C4-2B (cell line): ENCODE results near the gene PIK3AP1.

Experiments used
- H3K27ac ChIP-seq: fragments of 450-650 bp; 2 replicates; pipeline ENCODE4 v1.5.1; 2017
- ZFX ChIP-seq: fragments of 450-650 bp; IDR thresholded peaks from 2 replicates; pipeline ENCODE4 v1.6.1; 2017
- TF ChIP-seq, protein P1 (sequence below): fragments of 450-650 bp; conservative IDR thresholded peaks from 2 replicates; pipeline ENCODE4 v1.5.1; 2017; ENCODE audit warnings: mild to moderate bottlenecking

PIK3AP1 gene

DNA sequence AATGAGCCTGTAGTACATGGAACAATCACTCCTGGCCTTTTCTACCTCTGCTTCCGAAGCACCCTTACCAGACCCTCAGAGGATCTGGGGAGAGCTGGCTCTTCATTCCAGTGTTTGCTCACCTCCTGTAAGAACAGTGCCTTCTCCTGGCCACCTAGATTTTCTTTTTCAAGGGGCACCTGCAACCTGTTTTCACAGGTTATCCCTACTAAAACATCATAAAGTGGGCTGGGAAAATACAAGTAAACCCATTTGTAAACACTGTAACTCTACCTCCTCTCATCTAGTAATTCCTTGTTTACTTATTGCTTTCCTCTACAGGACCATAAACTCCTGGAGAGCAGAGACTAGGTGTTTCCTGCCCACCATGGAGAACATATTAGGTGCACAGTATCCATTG, 1.1 kb downstream of the PIK3AP1 start:
- H3K27ac ChIP-seq = peak overlapping the region; percentile 87
- TF ChIP-seq, protein P1, sequence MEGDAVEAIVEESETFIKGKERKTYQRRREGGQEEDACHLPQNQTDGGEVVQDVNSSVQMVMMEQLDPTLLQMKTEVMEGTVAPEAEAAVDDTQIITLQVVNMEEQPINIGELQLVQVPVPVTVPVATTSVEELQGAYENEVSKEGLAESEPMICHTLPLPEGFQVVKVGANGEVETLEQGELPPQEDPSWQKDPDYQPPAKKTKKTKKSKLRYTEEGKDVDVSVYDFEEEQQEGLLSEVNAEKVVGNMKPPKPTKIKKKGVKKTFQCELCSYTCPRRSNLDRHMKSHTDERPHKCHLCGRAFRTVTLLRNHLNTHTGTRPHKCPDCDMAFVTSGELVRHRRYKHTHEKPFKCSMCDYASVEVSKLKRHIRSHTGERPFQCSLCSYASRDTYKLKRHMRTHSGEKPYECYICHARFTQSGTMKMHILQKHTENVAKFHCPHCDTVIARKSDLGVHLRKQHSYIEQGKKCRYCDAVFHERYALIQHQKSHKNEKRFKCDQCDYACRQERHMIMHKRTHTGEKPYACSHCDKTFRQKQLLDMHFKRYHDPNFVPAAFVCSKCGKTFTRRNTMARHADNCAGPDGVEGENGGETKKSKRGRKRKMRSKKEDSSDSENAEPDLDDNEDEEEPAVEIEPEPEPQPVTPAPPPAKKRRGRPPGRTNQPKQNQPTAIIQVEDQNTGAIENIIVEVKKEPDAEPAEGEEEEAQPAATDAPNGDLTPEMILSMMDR = peak; percentile 46; the same call in 1 of the 2 replicates
- no peak for TF ChIP-seq ZFX

DNA sequence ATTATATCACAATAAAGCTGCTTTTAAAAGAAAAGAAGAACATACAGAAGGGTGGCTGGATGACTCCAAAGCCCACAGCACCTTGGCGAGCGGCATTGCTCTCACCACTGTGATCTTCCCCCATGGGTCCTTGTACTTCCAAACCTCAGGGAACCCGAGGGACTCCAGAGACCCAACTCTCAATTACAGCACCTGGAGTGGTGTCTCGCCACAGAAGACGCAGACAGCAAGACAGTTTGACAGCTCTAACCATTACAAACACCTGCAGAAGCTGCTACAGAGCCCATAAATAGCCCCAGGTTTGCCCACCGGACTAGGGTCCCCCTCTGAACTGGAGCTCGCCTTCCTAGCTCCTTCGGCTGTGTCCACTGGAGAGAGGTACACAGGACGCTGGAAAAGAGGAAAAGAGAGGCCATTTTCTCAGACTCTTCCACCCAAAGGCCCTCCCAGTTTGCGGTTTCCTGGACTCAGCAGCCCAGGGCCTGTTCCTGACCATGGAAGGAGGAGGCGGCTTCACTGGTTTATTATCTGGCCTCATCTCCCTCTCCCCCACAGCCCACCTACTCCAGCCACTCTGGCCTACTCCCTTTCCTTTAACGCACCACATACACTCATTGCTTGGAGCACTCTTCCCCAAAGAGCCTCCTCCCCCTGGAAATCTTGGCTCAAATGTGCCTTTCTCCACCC, 1.9 kb downstream of the PIK3AP1 start:
- TF ChIP-seq ZFX = no peak
- TF ChIP-seq, protein P1 = no peak

DNA sequence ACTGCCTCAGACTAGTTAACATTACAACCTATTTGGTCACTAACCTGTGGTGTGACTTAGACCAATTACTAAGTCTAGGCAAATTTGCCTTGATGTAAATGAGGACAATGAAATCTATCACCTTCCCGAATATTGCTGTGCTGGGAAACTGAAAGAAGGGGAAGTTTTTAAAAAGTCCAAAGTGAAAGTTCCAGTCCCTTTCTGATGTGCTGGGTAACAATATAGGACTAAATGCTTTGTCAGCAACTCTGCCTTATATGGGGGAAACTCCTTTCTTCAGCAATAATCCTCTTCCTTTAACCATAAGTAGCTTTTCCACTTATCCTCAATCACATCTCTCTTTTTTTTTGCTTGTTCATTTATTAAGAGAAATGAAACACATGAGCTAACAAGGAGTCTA, 3.9 kb downstream of the PIK3AP1 start:
- TF ChIP-seq ZFX = no peak
- H3K27ac ChIP-seq = no peak overlapping the region

More for the DNA sequence above, 1.9 kb downstream of the PIK3AP1 start:
- H3K27ac ChIP-seq = peak overlapping the region; percentile 87

DNA sequence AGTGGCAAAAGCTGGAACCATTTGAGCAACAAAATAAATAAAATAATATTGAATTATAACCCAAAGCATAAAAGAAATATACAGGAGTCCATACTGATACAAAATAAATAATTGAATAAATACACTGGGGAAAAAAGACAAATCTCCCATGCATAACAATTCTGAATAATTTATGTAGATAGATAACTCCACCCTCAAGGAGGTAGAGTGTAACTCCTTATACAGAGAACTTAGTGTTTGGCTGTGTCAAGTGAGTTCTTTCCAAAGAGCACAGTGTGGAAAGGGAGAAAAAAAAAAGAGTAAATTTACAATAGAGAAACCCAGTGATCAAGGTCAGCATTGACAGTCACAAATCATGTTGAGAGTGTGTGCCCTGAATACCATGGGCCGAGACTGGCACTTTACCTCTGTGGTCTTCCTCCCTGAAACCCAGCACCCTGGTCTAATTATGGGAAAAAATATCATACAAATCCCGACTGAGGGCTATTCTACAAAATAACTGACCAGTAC, 5.5 kb downstream of the PIK3AP1 start:
- H3K27ac ChIP-seq = no peak overlapping the region
- TF ChIP-seq ZFX = no peak

DNA sequence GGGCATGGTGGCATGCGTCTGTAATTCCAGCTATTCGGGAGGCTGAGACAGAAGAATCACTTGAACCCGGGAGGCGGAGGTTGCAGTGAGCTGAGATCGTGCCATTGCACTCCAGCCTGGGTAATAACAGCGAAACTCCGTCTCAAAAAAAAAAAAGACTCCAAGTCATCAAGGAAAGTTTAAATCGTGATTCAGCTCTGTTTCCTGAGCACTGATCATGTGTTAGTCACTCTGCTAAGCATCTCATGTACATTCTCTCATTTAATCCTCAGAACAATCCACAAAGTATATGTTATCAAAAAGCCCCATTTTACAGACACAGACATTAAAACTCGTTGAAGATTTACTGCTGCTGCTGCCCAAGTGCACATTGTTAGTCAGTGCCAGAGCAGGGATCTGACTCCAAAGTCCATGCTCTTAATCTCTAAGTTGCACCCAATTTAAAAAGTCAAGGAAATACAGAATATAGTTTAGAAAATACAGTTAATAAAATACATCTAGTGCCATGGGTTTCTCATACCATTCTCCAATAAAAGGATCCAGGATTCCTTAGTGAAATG, 6.2 kb downstream of the PIK3AP1 start:
- no peak overlapping the region for H3K27ac ChIP-seq
- TF ChIP-seq, protein P1 = no peak
- no peak for TF ChIP-seq ZFX

DNA sequence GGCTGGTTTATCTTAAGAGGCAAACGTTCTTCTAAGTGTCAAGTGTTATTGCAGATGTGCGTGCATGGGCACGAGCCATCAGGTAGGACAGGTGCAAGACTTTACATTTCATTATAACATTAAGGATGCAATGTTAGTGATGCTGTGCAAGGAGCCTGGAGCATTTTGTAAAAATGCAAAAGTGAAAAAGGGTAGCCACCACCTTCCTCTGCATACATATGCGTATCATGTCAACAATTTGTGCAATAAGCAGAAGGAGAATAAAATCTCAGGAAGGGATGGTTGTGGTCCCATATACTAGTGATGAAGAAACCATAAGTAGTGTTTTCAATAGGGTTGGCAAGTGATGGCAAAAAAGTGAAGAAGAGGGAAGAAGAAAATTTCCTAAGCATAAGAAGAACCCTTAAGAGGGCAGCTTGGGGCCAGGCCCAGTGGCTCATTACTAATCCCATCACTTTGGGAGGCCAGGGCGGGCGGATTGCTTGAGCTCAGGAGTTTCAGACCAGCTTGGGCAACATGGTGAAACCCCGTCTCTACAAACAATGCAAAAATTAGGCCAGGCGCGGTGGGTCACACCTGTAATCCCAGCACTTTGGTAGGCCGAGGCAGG, 7.5 kb downstream of the PIK3AP1 start:
- TF ChIP-seq, protein P1 = no peak
- no peak for TF ChIP-seq ZFX

DNA sequence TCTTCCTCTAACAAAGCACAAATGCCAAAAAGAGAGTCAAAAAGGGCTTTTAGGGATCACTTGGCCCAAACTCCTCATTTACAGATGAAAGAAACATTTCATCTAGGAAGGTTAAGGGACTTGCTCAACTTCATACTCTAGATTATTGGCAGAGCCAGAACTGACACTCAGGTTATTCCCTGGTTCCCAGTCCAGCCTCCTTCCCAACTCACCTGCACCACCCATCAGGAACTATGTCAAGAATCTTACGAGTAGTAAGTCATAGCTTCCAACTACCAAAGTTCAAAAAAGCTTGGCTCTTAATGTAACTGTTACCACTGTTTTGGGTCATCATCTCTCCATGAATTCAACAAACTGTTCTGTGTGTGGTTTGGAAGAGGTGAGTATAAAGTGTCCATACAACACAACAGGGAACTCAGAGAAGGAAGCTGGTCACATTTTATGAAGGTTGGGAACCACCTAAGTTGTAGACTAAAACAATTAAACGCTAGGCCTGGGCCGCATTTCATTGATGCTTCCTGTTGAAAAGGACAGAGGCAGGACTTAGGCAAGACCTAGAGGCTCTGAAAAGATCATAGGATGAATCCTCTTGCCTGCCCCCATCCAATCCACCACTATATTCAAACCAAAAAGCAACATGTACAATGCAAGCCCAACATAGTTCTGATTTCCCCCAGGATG, 9.1 kb downstream of the PIK3AP1 start:
- TF ChIP-seq, protein P1 = no peak
- no peak for TF ChIP-seq ZFX
- no peak overlapping the region for H3K27ac ChIP-seq

More for the DNA sequence above, 7.5 kb downstream of the PIK3AP1 start:
- H3K27ac ChIP-seq = no peak overlapping the region

DNA sequence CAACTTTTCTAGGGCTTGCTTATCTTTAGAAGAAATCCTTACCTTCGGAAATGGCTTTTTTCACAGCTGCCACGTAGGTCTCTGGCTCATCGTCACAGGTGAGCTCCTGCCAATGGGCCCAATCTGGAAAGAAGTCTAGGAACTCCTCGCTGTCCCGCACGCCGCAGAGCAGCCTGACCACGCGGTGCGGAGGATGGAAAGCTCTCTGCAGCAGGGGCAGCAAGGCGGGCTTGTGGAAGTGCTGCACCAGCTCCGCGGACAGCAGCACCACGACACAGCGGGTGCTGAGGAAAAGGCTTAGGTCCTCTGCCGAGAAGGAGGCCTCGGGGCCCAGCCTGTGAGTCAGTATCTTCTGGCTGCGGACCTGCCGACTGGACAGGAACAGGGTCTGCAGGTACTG, 10.8 kb downstream of the PIK3AP1 start:
- TF ChIP-seq ZFX = no peak
- TF ChIP-seq, protein P1 = no peak
- H3K27ac ChIP-seq = no peak overlapping the region
